C4-2B (cell line): ENCODE data around the gene LMOD1.

ENCODE experiments used
- CTCF ChIP-seq: fragments of 450-650 bp; conservative IDR thresholded peaks from 2 replicates; pipeline ENCODE4 v1.5.1; 2017; ENCODE audit warnings: mild to moderate bottlenecking
- ZFX ChIP-seq: fragments of 450-650 bp; IDR thresholded peaks from 2 replicates; pipeline ENCODE4 v1.6.1; 2017

GRCh38 chr1:201918343-201918742 lies 28.0 kb downstream of the LMOD1 start:
- no peak for TF ChIP-seq CTCF
- no peak for TF ChIP-seq ZFX
